BLaER1 (cell line): Measurements from ENCODE around the gene RHEBL1.

Experiments
- H3K27ac ChIP-seq: shearing (Covaris generic); formaldehyde crosslinking; 2 replicates; pipeline ENCODE4 v1.8.1; 2022
- H3K27me3 ChIP-seq: shearing (Covaris generic); formaldehyde crosslinking; 2 replicates; pipeline ENCODE4 v1.8.1; 2022
- H3K36me3 ChIP-seq: shearing (Covaris generic); formaldehyde crosslinking; 2 replicates; pipeline ENCODE4 v1.8.1; 2022
- H3K4me1 ChIP-seq: shearing (Covaris generic); formaldehyde crosslinking; 2 replicates; pipeline ENCODE4 v1.8.1; 2022
- H3K4me2 ChIP-seq: shearing (Covaris generic); formaldehyde crosslinking; 2 replicates; pipeline ENCODE4 v1.8.1; 2022
- H3K4me3 ChIP-seq: shearing (Covaris generic); formaldehyde crosslinking; 2 replicates; pipeline ENCODE4 v1.8.1; 2022
- H3K9ac ChIP-seq: shearing (Covaris generic); formaldehyde crosslinking; 2 replicates; pipeline ENCODE4 v1.8.1; 2022
- H3K9me3 ChIP-seq: shearing (Covaris generic); formaldehyde crosslinking; 2 replicates; pipeline ENCODE4 v1.8.1; 2022
- H4K20me1 ChIP-seq: shearing (Covaris generic); formaldehyde crosslinking; 2 replicates; pipeline ENCODE4 v1.8.1; 2022
- Cebpa-rat ChIP-seq: shearing (Covaris generic); IDR thresholded peaks from 2 replicates; pipeline ENCODE4 v1.8.1; 2022

Gene RHEBL1

GRCh38 chr12:49030714-49031572, 38.8 kb downstream of the RHEBL1 start:
- H3K27me3 ChIP-seq: no peaks in the 10 kb centered on the region
- no peak for TF ChIP-seq Cebpa-rat

GRCh38 chr12:49030119-49030518, 39.7 kb downstream of the RHEBL1 start:
- no peak overlapping the region for H3K27ac ChIP-seq
- peaks cover 92% of the 10 kb centered on the region for H4K20me1 ChIP-seq
- H3K27me3 ChIP-seq: no peaks in the 10 kb centered on the region
- H3K9me3 ChIP-seq: no peaks in the 10 kb centered on the region
- no peak for TF ChIP-seq Cebpa-rat
- H3K4me1 ChIP-seq: no peaks in the 10 kb centered on the region
- no peak overlapping the region for H3K4me2 ChIP-seq
- peaks cover 100% of the 10 kb centered on the region for H3K36me3 ChIP-seq
- no peak overlapping the region for H3K4me3 ChIP-seq
- no peak overlapping the region for H3K9ac ChIP-seq

More at GRCh38 chr12:49030714-49031572, 38.8 kb downstream of the RHEBL1 start:
- Histone ChIP-seq H3K4me2 (no peak overlapping the region), H3K9ac (no peak overlapping the region), H3K4me3 (no peak overlapping the region), H3K36me3 (peaks cover 100% of the 10 kb centered on the region), H3K4me1 (no peaks in the 10 kb centered on the region), H4K20me1 (peaks cover 92% of the 10 kb centered on the region), H3K27ac (no peak overlapping the region), H3K9me3 (no peaks in the 10 kb centered on the region)

GRCh38 chr12:49028666-49029275, 41.0 kb downstream of the RHEBL1 start:
- Histone ChIP-seq H3K4me2 (no peak overlapping the region), H4K20me1 (peaks cover 92% of the 10 kb centered on the region)

DNA sequence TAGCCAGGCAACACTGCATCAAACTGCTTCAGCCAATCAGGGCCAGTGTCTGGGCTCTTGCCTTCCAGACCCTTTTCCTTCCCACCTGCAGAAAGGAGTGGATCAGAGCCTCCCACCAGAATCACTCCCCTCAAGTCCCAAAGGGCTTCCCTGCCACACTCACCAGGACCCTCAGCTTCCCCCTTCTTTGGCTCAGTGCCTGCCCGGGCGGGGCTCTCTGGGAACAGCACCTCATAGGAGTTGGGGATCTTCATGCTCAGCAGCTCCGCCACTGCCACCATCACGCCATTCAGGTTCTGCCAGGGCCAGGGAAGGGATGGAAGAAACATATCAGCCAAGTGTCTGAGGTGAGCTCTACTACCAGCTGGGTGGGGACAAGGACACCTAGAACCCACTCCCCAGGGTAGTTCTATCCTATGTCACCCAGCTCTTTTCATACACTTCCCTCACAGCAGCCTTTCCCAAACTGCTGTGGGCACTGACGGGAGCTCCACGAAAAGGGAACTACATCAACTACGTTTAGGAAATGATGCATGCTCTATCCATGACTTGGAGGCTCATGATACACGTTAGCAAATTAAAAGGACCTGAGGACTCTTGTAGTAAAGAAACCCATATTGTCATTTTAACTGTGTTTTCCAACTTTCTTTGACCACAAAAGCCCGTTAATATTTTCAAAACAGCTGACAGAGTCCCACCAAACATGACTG, 41.8 kb downstream of the RHEBL1 start:
- Histone ChIP-seq H4K20me1 (peaks cover 92% of the 10 kb centered on the region), H3K4me2 (no peak overlapping the region)
- no peak for TF ChIP-seq Cebpa-rat

More at GRCh38 chr12:49028666-49029275, 41.0 kb downstream of the RHEBL1 start:
- Histone ChIP-seq H3K36me3 (peaks cover 100% of the 10 kb centered on the region), H3K27me3 (no peaks in the 10 kb centered on the region), H3K4me3 (no peak overlapping the region), H3K9me3 (no peaks in the 10 kb centered on the region), H3K4me1 (no peaks in the 10 kb centered on the region), H3K27ac (no peak overlapping the region), H3K9ac (no peak overlapping the region)
- TF ChIP-seq Cebpa-rat: no peak

GRCh38 chr12:49026678-49027480, 42.9 kb downstream of the RHEBL1 start:
- Histone ChIP-seq H3K9ac (no peak overlapping the region), H3K4me2 (no peak overlapping the region), H3K9me3 (no peaks in the 10 kb centered on the region), H4K20me1 (peaks cover 80% of the 10 kb centered on the region), H3K36me3 (peaks cover 100% of the 10 kb centered on the region), H3K27me3 (no peaks in the 10 kb centered on the region), H3K4me1 (no peaks in the 10 kb centered on the region), H3K4me3 (no peak overlapping the region), H3K27ac (no peak overlapping the region)
- TF ChIP-seq Cebpa-rat: no peak

More for the DNA sequence above, 41.8 kb downstream of the RHEBL1 start:
- Histone ChIP-seq H3K4me1 (no peaks in the 10 kb centered on the region), H3K9ac (no peak overlapping the region), H3K36me3 (peaks cover 100% of the 10 kb centered on the region), H3K9me3 (no peaks in the 10 kb centered on the region), H3K27me3 (no peaks in the 10 kb centered on the region), H3K4me3 (no peak overlapping the region), H3K27ac (no peak overlapping the region)

- no peak overlapping the region for H3K4me2 ChIP-seq
Measured at GRCh38 chr12:49026101-49026500, 43.7 kb downstream of the RHEBL1 start.

DNA sequence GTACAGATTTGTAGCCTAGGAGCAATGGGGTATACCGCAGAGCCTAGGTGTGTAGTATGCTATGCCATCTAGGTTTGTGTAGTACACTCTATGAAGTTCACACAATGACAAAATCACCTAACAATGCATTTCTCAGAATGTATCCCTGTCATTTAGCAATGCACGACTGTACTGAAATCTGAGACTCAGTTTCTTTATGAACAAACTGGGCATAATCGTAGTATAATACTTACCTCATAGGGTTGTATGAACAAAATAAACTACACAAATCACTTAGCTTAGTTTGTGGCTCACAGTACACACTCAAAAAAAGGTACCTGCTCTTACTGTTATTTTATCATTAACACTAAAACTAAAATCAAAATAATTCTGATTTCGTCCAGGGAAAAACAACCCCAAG, 44.3 kb downstream of the RHEBL1 start:
- Histone ChIP-seq H3K4me1 (peaks cover 6% of the 10 kb centered on the region), H4K20me1 (peaks cover 66% of the 10 kb centered on the region), H3K4me2 (no peak overlapping the region), H3K4me3 (no peak overlapping the region), H3K9me3 (no peaks in the 10 kb centered on the region), H3K27me3 (no peaks in the 10 kb centered on the region), H3K36me3 (peaks cover 94% of the 10 kb centered on the region), H3K27ac (no peak overlapping the region), H3K9ac (no peak overlapping the region)
- TF ChIP-seq Cebpa-rat: no peak

More at GRCh38 chr12:49026101-49026500, 43.7 kb downstream of the RHEBL1 start:
- no peaks in the 10 kb centered on the region for H3K27me3 ChIP-seq
- TF ChIP-seq Cebpa-rat: no peak
- no peak overlapping the region for H3K27ac ChIP-seq
- H3K9me3 ChIP-seq: no peaks in the 10 kb centered on the region
- H3K36me3 ChIP-seq: peaks cover 100% of the 10 kb centered on the region
- H3K4me3 ChIP-seq: no peak overlapping the region
- peaks cover 73% of the 10 kb centered on the region for H4K20me1 ChIP-seq
- H3K4me1 ChIP-seq: no peaks in the 10 kb centered on the region; the same call in 1 of the 2 replicates
- H3K9ac ChIP-seq: no peak overlapping the region

- Histone ChIP-seq H3K27me3 (no peaks in the 10 kb centered on the region), H3K36me3 (peaks cover 85% of the 10 kb centered on the region), H3K4me3 (no peak overlapping the region), H3K27ac (no peak overlapping the region), H3K9ac (no peak overlapping the region), H3K9me3 (no peaks in the 10 kb centered on the region), H4K20me1 (peaks cover 59% of the 10 kb centered on the region), H3K4me1 (peaks cover 13% of the 10 kb centered on the region), H3K4me2 (no peak overlapping the region)
- no peak for TF ChIP-seq Cebpa-rat
Measured at GRCh38 chr12:49024543-49024942, 45.2 kb downstream of the RHEBL1 start.

GRCh38 chr12:49023812-49024211, 46.0 kb downstream of the RHEBL1 start:
- Histone ChIP-seq H3K9ac (no peak overlapping the region), H4K20me1 (peaks cover 53% of the 10 kb centered on the region), H3K4me2 (no peak overlapping the region), H3K4me3 (no peak overlapping the region), H3K27ac (no peak overlapping the region), H3K36me3 (peaks cover 78% of the 10 kb centered on the region), H3K4me1 (peaks cover 16% of the 10 kb centered on the region), H3K27me3 (no peaks in the 10 kb centered on the region), H3K9me3 (no peaks in the 10 kb centered on the region)
- no peak for TF ChIP-seq Cebpa-rat
